ENCODE results near the gene PPP3R1. TPM values are rescaled to one million over a fixed set of nuclear protein-coding genes. Genes with fewer than 3 reads are reported as not detected.

The PPP3R1 gene
- total and polyA plus RNA-seq, 2 of the 8 experiments (the other 6 are each of a cell fraction or from before 2014, with no cell fraction given) = 9.3 to 85.1 TPM

DNA sequence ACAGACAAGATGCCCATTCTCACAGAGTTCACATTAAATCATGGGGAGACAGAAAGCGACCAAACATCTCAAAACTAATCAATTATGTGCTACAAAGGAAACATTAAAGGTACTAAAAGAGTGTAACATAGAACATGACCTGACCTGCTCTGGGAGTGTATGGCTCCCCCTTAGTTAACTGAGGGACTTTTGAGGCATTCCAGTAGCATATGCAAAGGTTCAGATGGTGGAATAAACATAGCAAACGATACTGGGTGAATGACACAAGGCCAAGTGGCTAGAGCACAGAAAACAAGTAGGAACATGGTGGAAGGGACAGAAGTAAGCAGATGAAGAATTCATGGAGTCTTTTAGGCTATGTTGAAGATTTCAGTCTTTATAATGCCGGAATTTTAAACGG is 11.9 kb downstream of the PPP3R1 start (continued):
- TF ChIP-seq SP1 (IDR thresholded peaks at IDR 0.05; ENCODE audit: low read depth, low read length) = no peak

All from H1 (cell line).